IPS DF 6.9 (cell line): Measurements from ENCODE around the gene POU2AF3.

Experiments used
- DNase-seq: peaks from one replicate; pipeline ENCODE4 v3.0.0-alpha.2; 2013; ENCODE audit warnings: low read depth, low spot score
- H3K27ac ChIP-seq: one replicate; pipeline ENCODE4 v1.5.1; 2013; ENCODE audit warnings: low read length, control low read depth
- H3K27me3 ChIP-seq: 2 replicates; pipeline ENCODE4 v1.6.1; 2013; ENCODE audit warnings: mild to moderate bottlenecking, low read length; ENCODE audit not compliant: control insufficient read depth, insufficient read depth
- H3K36me3 ChIP-seq: 2 replicates; pipeline ENCODE4 v1.6.1; 2013; ENCODE audit warnings: low read length; ENCODE audit not compliant: control insufficient read depth, insufficient read depth
- H3K4me1 ChIP-seq: 2 replicates; pipeline ENCODE4 v1.6.1; 2013; ENCODE audit warnings: low read length; ENCODE audit not compliant: control insufficient read depth, insufficient read depth
- H3K4me3 ChIP-seq: 2 replicates; pipeline ENCODE4 v1.5.1; 2013; ENCODE audit warnings: mild to moderate bottlenecking, low read length
- H3K9me3 ChIP-seq: 2 replicates; pipeline ENCODE4 v1.6.1; 2013; ENCODE audit warnings: low read length, inconsistent platforms; ENCODE audit not compliant: control insufficient read depth, insufficient read depth
- WGBS: extraction: QIAGEN DNeasy Blood & Tissue Kit; methylation state at CpG from one replicate; pipeline ENCODE4 v1.1.7; 2013; ENCODE audit warnings: mixed read lengths, missing lambda C conversion rate; ENCODE audit not compliant: insufficient read length, insufficient coverage; 5-methylcytosine and 5-hydroxymethylcytosine counted together

The POU2AF3 gene

GRCh38 chr11:111299101-111300026 lies 1.0 kb downstream of the POU2AF3 start:
- WGBS, result no CpG with 5 or more reads among the region's 77 CpGs
- Histone ChIP-seq H3K4me1 (0 out of 2 replicates have a peak, but pooled peaks cover 2% of the 10 kb centered on the region), H3K36me3 (no peaks in the 10 kb centered on the region), H3K9me3 (no peaks in the 10 kb centered on the region), H3K4me3 (peak overlapping the region; percentile 42), H3K27me3 (peaks cover 4% of the 10 kb centered on the region), H3K27ac (no peak overlapping the region)
- DNase-seq, result no peak

- H3K27me3 ChIP-seq, result peaks cover 4% of the 10 kb centered on the region
- H3K4me3 ChIP-seq, result no peak overlapping the region
- 0 out of 2 replicates have a peak, but pooled peaks cover 2% of the 10 kb centered on the region for H3K4me1 ChIP-seq
- no peaks in the 10 kb centered on the region for H3K9me3 ChIP-seq
- H3K36me3 ChIP-seq, result no peaks in the 10 kb centered on the region
- no peak overlapping the region for H3K27ac ChIP-seq
- no CpG with 5 or more reads among the region's 9 CpGs for WGBS
- DNase-seq, result no peak
These were observed 2.2 kb downstream of the POU2AF3 start for GRCh38 chr11:111300569-111300968.

GRCh38 chr11:111301004-111301841 lies 2.9 kb downstream of the POU2AF3 start:
- Histone ChIP-seq H3K4me1 (0 out of 2 replicates have a peak, but pooled peaks cover 2% of the 10 kb centered on the region), H3K9me3 (no peaks in the 10 kb centered on the region), H3K27me3 (peaks cover 4% of the 10 kb centered on the region), H3K27ac (no peak overlapping the region), H3K4me3 (no peak overlapping the region), H3K36me3 (no peaks in the 10 kb centered on the region)
- DNase-seq, result no peak
- WGBS, result no CpG with 5 or more reads among the region's 5 CpGs

- H3K27me3 ChIP-seq, result peaks cover 4% of the 10 kb centered on the region
- no CpG with 5 or more reads among the region's 3 CpGs for WGBS
- no peak for DNase-seq
- no peaks in the 10 kb centered on the region for H3K36me3 ChIP-seq
- H3K27ac ChIP-seq, result no peak overlapping the region
- H3K9me3 ChIP-seq, result no peaks in the 10 kb centered on the region
- H3K4me1 ChIP-seq, result 0 out of 2 replicates have a peak, but pooled peaks cover 2% of the 10 kb centered on the region
- H3K4me3 ChIP-seq, result no peak overlapping the region
These were observed 3.4 kb downstream of the POU2AF3 start for GRCh38 chr11:111301842-111302118.

GRCh38 chr11:111302298-111302697 lies 4.0 kb downstream of the POU2AF3 start:
- Histone ChIP-seq H3K36me3 (no peaks in the 10 kb centered on the region), H3K4me1 (0 out of 2 replicates have a peak, but pooled peaks cover 2% of the 10 kb centered on the region), H3K9me3 (no peaks in the 10 kb centered on the region), H3K27me3 (peaks cover 4% of the 10 kb centered on the region), H3K27ac (no peak overlapping the region), H3K4me3 (no peak overlapping the region)
- no CpG with 5 or more reads among the region's 3 CpGs for WGBS
- no peak for DNase-seq

GRCh38 chr11:111303461-111303860 lies 5.1 kb downstream of the POU2AF3 start:
- H3K36me3 ChIP-seq, result no peaks in the 10 kb centered on the region
- no peaks in the 10 kb centered on the region for H3K4me1 ChIP-seq
- DNase-seq, result no peak
- no peak overlapping the region for H3K27ac ChIP-seq
- no CpG with 5 or more reads among the region's 4 CpGs for WGBS
- no peaks in the 10 kb centered on the region for H3K9me3 ChIP-seq
- H3K27me3 ChIP-seq, result peaks cover 2% of the 10 kb centered on the region
- H3K4me3 ChIP-seq, result no peak overlapping the region

GRCh38 chr11:111305162-111305802 lies 6.9 kb downstream of the POU2AF3 start:
- no peak overlapping the region for H3K27ac ChIP-seq

GRCh38 chr11:111305876-111306275 lies 7.5 kb downstream of the POU2AF3 start:
- no CpG with 5 or more reads among the region's 4 CpGs for WGBS
- Histone ChIP-seq H3K27ac (no peak overlapping the region), H3K9me3 (no peaks in the 10 kb centered on the region), H3K36me3 (no peaks in the 10 kb centered on the region), H3K4me3 (no peak overlapping the region), H3K4me1 (no peaks in the 10 kb centered on the region), H3K27me3 (no peaks in the 10 kb centered on the region)
- DNase-seq, result no peak

More at GRCh38 chr11:111305162-111305802, 6.9 kb downstream of the POU2AF3 start:
- DNase-seq, result no peak
- H3K27me3 ChIP-seq, result peaks cover 2% of the 10 kb centered on the region; the same call in 1 of the 2 replicates
- no peaks in the 10 kb centered on the region for H3K36me3 ChIP-seq
- H3K4me3 ChIP-seq, result no peak overlapping the region
- no peaks in the 10 kb centered on the region for H3K4me1 ChIP-seq
- H3K9me3 ChIP-seq, result no peaks in the 10 kb centered on the region
- no CpG with 5 or more reads among the region's 5 CpGs for WGBS

- WGBS, result no CpG with 5 or more reads among the region's 5 CpGs
- Histone ChIP-seq H3K9me3 (no peaks in the 10 kb centered on the region), H3K27ac (no peak overlapping the region), H3K4me1 (no peaks in the 10 kb centered on the region), H3K4me3 (no peak overlapping the region), H3K36me3 (no peaks in the 10 kb centered on the region), H3K27me3 (no peaks in the 10 kb centered on the region)
- no peak for DNase-seq
These were observed 8.0 kb downstream of the POU2AF3 start for GRCh38 chr11:111306321-111306720.

GRCh38 chr11:111307472-111308108 lies 9.2 kb downstream of the POU2AF3 start:
- H3K4me3 ChIP-seq, result no peak overlapping the region
- no CpG with 5 or more reads among the region's 3 CpGs for WGBS
- no peak for DNase-seq
- no peaks in the 10 kb centered on the region for H3K27me3 ChIP-seq
- H3K4me1 ChIP-seq, result no peaks in the 10 kb centered on the region
- no peak overlapping the region for H3K27ac ChIP-seq
- no peaks in the 10 kb centered on the region for H3K36me3 ChIP-seq
- H3K9me3 ChIP-seq, result no peaks in the 10 kb centered on the region
